ENCODE results near the gene RPUSD2. TPM values are rescaled to one million over a fixed set of nuclear protein-coding genes. Genes with fewer than 3 reads are reported as not detected.
"Not testable (repeated sequence)": the region's sequence is repeated elsewhere in the genome, so short reads cannot be mapped to it uniquely, and the experiment has no call there.

Gene RPUSD2
- total RNA-seq, 2 experiments from 2014 or later = 11.1 to 11.9 TPM

DNA sequence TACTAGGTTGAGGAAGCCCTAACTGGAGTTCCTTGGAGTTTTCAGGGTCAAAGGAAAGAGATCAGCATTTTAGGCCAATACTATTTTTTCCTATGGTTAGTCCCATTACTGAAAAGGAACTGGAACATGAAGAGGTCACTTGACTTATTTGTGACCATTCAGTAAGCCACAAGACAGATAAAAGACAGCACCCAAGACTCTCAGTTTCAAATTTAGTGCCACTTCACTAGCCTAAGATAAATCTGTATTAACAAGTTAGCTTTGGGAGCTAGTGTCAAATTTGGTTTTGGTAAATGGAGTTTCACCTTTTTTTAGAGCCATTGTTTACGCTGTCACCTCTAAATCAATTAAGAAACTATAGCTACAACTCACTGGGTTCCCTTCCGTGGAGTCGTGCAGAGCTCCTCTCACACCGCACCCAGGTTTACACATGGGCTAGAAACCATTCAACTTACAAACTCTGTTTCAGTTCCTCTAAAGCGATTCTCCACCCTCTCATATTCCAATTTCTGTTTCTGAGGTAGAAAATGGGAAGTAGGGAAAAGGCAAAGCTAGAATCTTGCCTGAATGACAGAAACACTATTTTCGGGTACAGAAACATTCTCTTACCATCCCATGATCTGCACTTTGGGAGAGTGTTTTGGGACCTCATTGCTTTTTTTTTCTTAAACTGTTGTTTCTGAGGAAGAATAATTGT is 18.6 kb upstream of the RPUSD2 start:
- H3K36me3 Mint-ChIP-seq (ENCODE audit: low read depth) = peaks cover 47% of the 10 kb centered on the region
- no peak overlapping the region for H3K27ac Mint-ChIP-seq
- no peak overlapping the region for H3K4me3 Mint-ChIP-seq
- no peak for DNase-seq
- H3K9me3 Mint-ChIP-seq = no peaks in the 10 kb centered on the region
- CTCF ChIA-PET = no interaction called here
- POLR2A ChIA-PET = interaction anchor here (1.8 kb wide), 2 partner anchors 14 to 19 kb away, joined by 5 read pairs; partner anchors contain the start of genes CCDC32 and RPUSD2
- no peaks in the 10 kb centered on the region for H3K4me1 Mint-ChIP-seq
- H3K27me3 Mint-ChIP-seq = no peaks in the 10 kb centered on the region

DNA sequence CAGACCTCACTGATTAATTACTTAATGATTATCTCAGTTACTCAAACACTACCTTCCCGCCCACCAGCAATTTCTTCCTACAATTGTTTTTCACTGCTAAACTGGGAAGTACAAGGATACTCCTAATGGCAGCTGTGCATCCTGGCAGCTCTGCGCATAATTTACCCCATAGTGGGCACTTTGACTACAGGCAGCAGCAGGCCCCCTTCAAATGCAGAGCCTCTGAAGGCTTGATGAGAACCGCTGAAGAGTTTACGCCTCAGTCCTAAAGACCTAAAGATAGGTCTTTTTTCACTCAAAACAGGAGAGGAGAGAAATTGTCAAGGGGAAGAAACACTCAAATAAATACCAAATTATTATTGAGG is 15.0 kb upstream of the RPUSD2 start:
- ChIA-PET POLR2A (no interaction called here), CTCF (interaction anchor here (0.6 kb wide), 1 partner anchor 35 kb away, joined by 3 read pairs; no protein-coding TSS in a partner anchor)
- Mint-ChIP-seq H3K4me1 (peaks cover 2% of the 10 kb centered on the region), H3K9me3 (no peaks in the 10 kb centered on the region), H3K4me3 (no peak overlapping the region), H3K27ac (no peak overlapping the region), H3K36me3 (ENCODE audit: low read depth) (peaks cover 59% of the 10 kb centered on the region), H3K27me3 (no peaks in the 10 kb centered on the region)
- DNase-seq = no peak

DNA sequence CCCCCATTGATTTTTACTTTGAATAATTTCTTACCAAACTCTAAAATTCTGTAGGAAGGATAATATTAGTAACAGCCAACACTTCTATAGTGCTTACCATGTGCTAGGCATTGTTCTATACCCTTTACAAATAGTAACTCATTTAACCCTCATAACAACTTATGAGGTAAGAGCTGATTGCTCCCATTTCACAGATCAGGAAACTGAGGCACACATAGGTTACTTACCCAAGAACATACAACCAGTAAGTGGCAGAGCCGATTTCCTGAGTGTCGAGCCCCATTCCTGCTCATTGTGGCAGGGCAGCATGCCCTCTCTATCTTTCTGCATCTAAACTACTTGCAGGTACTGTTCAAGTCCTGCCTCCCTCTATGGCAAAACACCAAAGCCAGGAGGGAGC is 13.2 kb upstream of the RPUSD2 start:
- H3K27ac Mint-ChIP-seq = no peak overlapping the region
- POLR2A ChIA-PET = interaction anchor here (0.7 to 1.6 kb wide), 3 partner anchors 13 to 249 kb away, joined by 3 to 4 read pairs (median 3); partner anchors contain the start of gene RPUSD2

DNA sequence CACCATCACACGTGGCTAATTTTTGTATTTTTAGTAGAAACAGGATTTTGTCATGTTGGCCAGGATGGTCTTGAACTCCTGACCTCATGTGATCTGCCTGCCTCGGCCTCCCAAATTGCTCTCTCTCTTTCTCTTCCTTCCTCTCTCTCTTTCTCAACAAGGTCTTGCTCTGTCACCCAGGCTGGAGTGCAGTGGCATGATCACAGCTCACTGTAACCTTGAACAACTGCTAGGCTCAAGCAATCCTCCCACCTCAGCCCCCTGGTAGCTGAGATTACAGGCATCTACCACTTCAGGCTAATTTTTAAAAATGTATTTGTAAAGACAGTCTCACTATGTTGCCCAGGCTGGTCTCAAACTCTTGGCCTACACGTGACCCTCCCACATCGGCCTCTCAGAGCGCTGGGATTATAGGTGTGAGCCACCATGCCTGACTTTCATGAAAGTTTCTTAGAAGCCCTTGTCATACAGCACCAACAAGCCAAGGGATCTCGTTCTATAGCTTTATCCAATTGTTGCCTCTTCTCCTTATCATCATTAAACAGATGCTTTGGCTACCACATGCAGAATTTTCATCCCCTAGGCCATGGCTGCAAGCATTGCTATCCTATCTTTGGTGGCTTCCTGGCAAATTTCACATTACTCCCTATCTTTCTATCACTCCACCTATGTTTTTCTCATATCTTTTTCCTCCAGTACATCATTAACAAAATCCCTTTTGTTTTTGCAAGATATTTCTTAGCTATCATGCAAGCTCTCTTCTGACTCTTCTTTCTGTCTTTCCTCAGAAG is 10.0 kb upstream of the RPUSD2 start:
- ChIA-PET POLR2A (interaction anchor here (1.2 kb wide), 1 partner anchor 10 kb away, joined by 4 read pairs; the partner anchor contains the start of gene RPUSD2), CTCF (no interaction called here)
- H3K4me3 Mint-ChIP-seq = no peak overlapping the region
- DNase-seq = no peak
- peaks cover 48% of the 10 kb centered on the region for H3K36me3 Mint-ChIP-seq (ENCODE audit: low read depth)
- H3K27ac Mint-ChIP-seq = no peak overlapping the region
- no peaks in the 10 kb centered on the region for H3K27me3 Mint-ChIP-seq
- H3K4me1 Mint-ChIP-seq = peaks cover 30% of the 10 kb centered on the region
- no peaks in the 10 kb centered on the region for H3K9me3 Mint-ChIP-seq

More for the DNA sequence above, 13.2 kb upstream of the RPUSD2 start:
- CTCF ChIA-PET = no interaction called here
- Mint-ChIP-seq H3K27me3 (no peaks in the 10 kb centered on the region), H3K4me1 (peaks cover 11% of the 10 kb centered on the region), H3K9me3 (no peaks in the 10 kb centered on the region), H3K36me3 (ENCODE audit: low read depth) (peaks cover 54% of the 10 kb centered on the region), H3K4me3 (no peak overlapping the region)
- no peak for DNase-seq

GRCh38 chr15:40562691-40563090 is 6.4 kb upstream of the RPUSD2 start:
- ChIA-PET CTCF (interaction anchor here (0.6 kb wide), 1 partner anchor 1580 kb away, joined by 3 read pairs; no protein-coding TSS in a partner anchor), POLR2A (no interaction called here)
- no peaks in the 10 kb centered on the region for H3K9me3 Mint-ChIP-seq
- peaks cover 3% of the 10 kb centered on the region for H3K27me3 Mint-ChIP-seq
- H3K36me3 Mint-ChIP-seq (ENCODE audit: low read depth) = peaks cover 25% of the 10 kb centered on the region
- H3K4me1 Mint-ChIP-seq = peaks cover 49% of the 10 kb centered on the region
- no peak overlapping the region for H3K27ac Mint-ChIP-seq
- no peak overlapping the region for H3K4me3 Mint-ChIP-seq
- DNase-seq = no peak

- peaks cover 49% of the 10 kb centered on the region for H3K4me1 Mint-ChIP-seq
- peaks cover 22% of the 10 kb centered on the region for H3K36me3 Mint-ChIP-seq (ENCODE audit: low read depth)
- H3K27ac Mint-ChIP-seq = no peak overlapping the region
- H3K9me3 Mint-ChIP-seq = no peaks in the 10 kb centered on the region
- ChIA-PET POLR2A (no interaction called here), CTCF (interaction anchor here (0.7 kb wide), 1 partner anchor 436 kb away, joined by 3 read pairs; no protein-coding TSS in a partner anchor)
- H3K27me3 Mint-ChIP-seq = peaks cover 3% of the 10 kb centered on the region
- no peak for DNase-seq
- peak overlapping the region; percentile 49 for H3K4me3 Mint-ChIP-seq
These were observed 5.7 kb upstream of the RPUSD2 start for GRCh38 chr15:40563426-40563825.

DNA sequence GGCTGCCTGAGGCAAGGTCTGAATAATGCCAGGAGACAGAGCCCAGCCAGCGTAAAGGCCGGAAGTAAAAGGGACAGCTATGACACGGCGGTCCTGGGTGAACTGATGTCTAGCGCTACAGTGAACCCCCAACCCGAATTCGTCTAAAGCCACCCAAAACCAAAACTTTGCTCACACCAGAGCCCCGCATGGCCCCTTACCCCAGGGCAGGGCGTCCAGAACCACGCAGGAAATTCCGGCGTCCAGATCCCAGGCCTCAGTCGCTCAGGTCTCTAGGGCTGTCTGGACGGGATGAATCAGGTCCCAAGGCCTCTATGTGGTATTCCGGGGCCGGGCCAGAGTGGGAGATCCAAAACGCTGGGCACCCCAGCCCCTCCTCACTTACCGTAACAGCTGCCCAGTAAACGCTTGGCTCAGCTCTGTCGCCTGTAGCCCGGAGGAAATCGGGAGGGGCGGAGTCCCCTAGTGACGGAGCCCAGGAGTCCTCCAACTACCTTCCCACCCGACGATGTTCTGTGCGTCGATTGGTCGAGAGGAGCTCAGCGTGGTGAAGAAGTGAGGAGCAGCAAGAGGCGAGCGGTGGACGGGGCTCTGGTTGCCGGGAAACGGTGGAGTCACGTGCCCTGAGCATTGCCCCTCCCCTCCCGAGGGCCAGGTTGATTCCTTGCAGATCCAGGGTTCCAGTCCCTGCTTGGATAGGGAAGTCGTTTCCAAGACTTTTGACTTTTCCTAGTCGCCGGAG is 4.3 kb upstream of the RPUSD2 start, which contains the start of gene CCDC32:
Gene CCDC32 (minus strand): TSS at position 452 of the 742 bp plus-strand sequence. CDS start 2,027 bp downstream, outside the sequence.
- ChIA-PET POLR2A (interaction anchor here (0.7 to 2.0 kb wide), 14 partner anchors 8 to 1709 kb away, joined by 3 to 12 read pairs (median 4); partner anchors contain the start of genes IVD, KNL1, RAD51 and TMEM87A), CTCF (interaction anchor here (0.7 to 4.1 kb wide), 13 partner anchors 12 to 242 kb away, joined by 3 to 24 read pairs (median 4); partner anchors contain the start of genes BAHD1, INAFM2, KNL1 and RAD51)
- Mint-ChIP-seq H3K36me3 (ENCODE audit: low read depth) (peaks cover 16% of the 10 kb centered on the region), H3K27me3 (peaks cover 3% of the 10 kb centered on the region), H3K4me3 (peak within 1 kb of the TSS; percentile 90), H3K4me1 (peaks cover 54% of the 10 kb centered on the region), H3K9me3 (no peaks in the 10 kb centered on the region), H3K27ac (peak within 1 kb of the TSS; percentile 84)
- peak; percentile 97 for DNase-seq

DNA sequence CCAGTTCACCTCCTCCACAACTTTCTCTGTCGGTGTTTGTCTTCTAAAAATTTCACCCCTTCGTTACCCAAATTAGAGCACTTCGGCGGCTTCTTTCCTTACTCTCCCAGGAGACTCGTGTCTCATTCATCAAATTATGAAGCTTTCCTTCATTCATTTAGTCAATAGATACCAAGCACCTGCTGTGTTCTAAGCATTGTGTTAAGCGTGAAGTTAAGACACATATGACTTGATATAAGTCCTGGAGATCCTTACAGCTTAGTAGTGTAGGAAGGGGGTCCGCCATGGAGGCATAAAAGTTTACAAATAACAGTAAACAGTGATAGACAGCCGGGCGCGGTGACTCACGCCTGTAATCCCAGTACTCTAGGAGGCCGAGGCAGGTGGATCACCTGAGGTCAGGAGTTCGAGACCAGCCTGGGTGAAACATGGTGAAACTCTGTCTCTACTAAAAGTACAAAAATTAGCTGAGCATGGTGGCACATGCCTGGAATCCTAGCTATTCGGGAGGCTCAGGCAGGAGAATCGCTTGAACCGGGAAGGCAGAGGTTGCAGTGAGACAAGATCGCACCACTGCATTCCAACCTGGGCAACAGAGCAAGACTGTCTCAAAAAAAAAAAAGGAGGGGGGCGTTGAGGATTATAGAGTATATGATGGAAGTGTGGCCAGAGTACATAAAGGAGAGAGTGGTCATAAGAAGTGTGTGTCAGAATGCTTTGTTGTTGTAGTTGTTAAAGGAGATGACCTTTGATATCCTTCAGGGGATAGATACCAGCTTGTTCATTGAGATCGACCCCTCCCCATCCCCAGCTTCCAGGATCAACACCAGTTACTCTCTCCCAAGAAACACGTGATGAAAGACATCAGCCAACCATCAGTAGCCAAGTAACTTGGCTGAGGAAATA is 3.5 kb upstream of the RPUSD2 start:
- H3K4me1 Mint-ChIP-seq = peaks cover 56% of the 10 kb centered on the region
- H3K9me3 Mint-ChIP-seq = no peaks in the 10 kb centered on the region
- H3K4me3 Mint-ChIP-seq = peak overlapping the region; percentile 90
- H3K27ac Mint-ChIP-seq = peak overlapping the region; percentile 84
- peaks cover 3% of the 10 kb centered on the region for H3K27me3 Mint-ChIP-seq
- peaks cover 11% of the 10 kb centered on the region for H3K36me3 Mint-ChIP-seq (ENCODE audit: low read depth)
- ChIA-PET CTCF (interaction anchor here (0.7 to 4.1 kb wide), 12 partner anchors 13 to 242 kb away, joined by 3 to 24 read pairs (median 4); partner anchors contain the start of genes BAHD1, INAFM2, KNL1 and RAD51), POLR2A (interaction anchor here (0.7 to 2.0 kb wide), 13 partner anchors 7 to 1708 kb away, joined by 3 to 12 read pairs (median 4); partner anchors contain the start of genes IVD, KNL1, RAD51 and TMEM87A)
- DNase-seq = no peak

GRCh38 chr15:40567111-40567510 is 2.0 kb upstream of the RPUSD2 start:
- Mint-ChIP-seq H3K27ac (peak overlapping the region; percentile 17), H3K4me3 (no peak overlapping the region), H3K36me3 (ENCODE audit: low read depth) (no peaks in the 10 kb centered on the region), H3K9me3 (no peaks in the 10 kb centered on the region), H3K27me3 (peaks cover 3% of the 10 kb centered on the region), H3K4me1 (peaks cover 60% of the 10 kb centered on the region)
- POLR2A ChIA-PET = interaction anchor here (0.8 to 1.2 kb wide), 3 partner anchors 15 to 127 kb away, joined by 3 to 6 read pairs (median 3); partner anchors contain the start of gene RAD51
- CTCF ChIA-PET = interaction anchor here (0.7 to 4.1 kb wide), 3 partner anchors 21 to 131 kb away, joined by 3 to 24 read pairs (median 3); no protein-coding TSS in a partner anchor
- no peak for DNase-seq

GRCh38 chr15:40575113-40575512 is 6.0 kb downstream of the RPUSD2 start:
- H3K4me1 Mint-ChIP-seq = peaks cover 20% of the 10 kb centered on the region
- H3K27me3 Mint-ChIP-seq = no peaks in the 10 kb centered on the region
- H3K4me3 Mint-ChIP-seq = no peak overlapping the region
- no peaks in the 10 kb centered on the region for H3K9me3 Mint-ChIP-seq
- CTCF ChIA-PET = no interaction called here
- POLR2A ChIA-PET = interaction anchor here (1.5 kb wide), 1 partner anchor 10 kb away, joined by 4 read pairs; the partner anchor contains the start of gene CCDC32
- no peak for DNase-seq
- no peak overlapping the region for H3K27ac Mint-ChIP-seq
- H3K36me3 Mint-ChIP-seq (ENCODE audit: low read depth) = peaks cover 11% of the 10 kb centered on the region

- H3K4me3 Mint-ChIP-seq, H3K27me3 Mint-ChIP-seq, H3K27ac Mint-ChIP-seq, DNase-seq, H3K9me3 Mint-ChIP-seq, CTCF ChIA-PET, H3K4me1 Mint-ChIP-seq, POLR2A ChIA-PET: not testable (repeated sequence)
- H3K36me3 Mint-ChIP-seq (ENCODE audit: low read depth) = peaks cover 11% of the 10 kb centered on the region
These were observed 7.8 kb downstream of the RPUSD2 start for GRCh38 chr15:40576914-40577313.
